GM18526 (cell line): ENCODE data around the gene GALM.

ENCODE experiments used
- POLR2A ChIP-seq: IDR thresholded peaks from 3 replicates; pipeline ENCODE4 v1.6.1; 2011; ENCODE audit not compliant: insufficient read length; ENCODE audit errors: extremely low read depth

GALM gene

GRCh38 chr2:38643021-38643671 lies 22.8 kb upstream of the GALM start:
- TF ChIP-seq POLR2A, result no peak

- no peak for TF ChIP-seq POLR2A
These were observed 17.7 kb upstream of the GALM start for GRCh38 chr2:38648107-38648761.

- TF ChIP-seq POLR2A, result no peak
These were observed 16.7 kb upstream of the GALM start for GRCh38 chr2:38649176-38649728.

- no peak for TF ChIP-seq POLR2A
These were observed 15.9 kb upstream of the GALM start for GRCh38 chr2:38650012-38650411.

GRCh38 chr2:38650717-38651116 lies 15.2 kb upstream of the GALM start:
- no peak for TF ChIP-seq POLR2A

GRCh38 chr2:38652431-38653273 lies 13.3 kb upstream of the GALM start:
- no peak for TF ChIP-seq POLR2A

GRCh38 chr2:38653380-38653714 lies 12.6 kb upstream of the GALM start:
- TF ChIP-seq POLR2A, result no peak

GRCh38 chr2:38653715-38654527 lies 12.0 kb upstream of the GALM start:
- TF ChIP-seq POLR2A, result no peak

- no peak for TF ChIP-seq POLR2A
These were observed 11.2 kb upstream of the GALM start for GRCh38 chr2:38654528-38655381.

- no peak for TF ChIP-seq POLR2A
These were observed 10.5 kb upstream of the GALM start for GRCh38 chr2:38655441-38655840.

- TF ChIP-seq POLR2A, result no peak
These were observed 8.9 kb upstream of the GALM start for GRCh38 chr2:38656866-38657480.

- no peak for TF ChIP-seq POLR2A
These were observed 7.3 kb upstream of the GALM start for GRCh38 chr2:38658613-38659012.

- TF ChIP-seq POLR2A, result no peak
These were observed 6.8 kb upstream of the GALM start for GRCh38 chr2:38659115-38659514.

- no peak for TF ChIP-seq POLR2A
These were observed 5.6 kb upstream of the GALM start for GRCh38 chr2:38660282-38660681.
